ENCODE measurements around the gene CD48.

CD48 gene

GRCh38 chr1:160641323-160642280 is 70.0 kb downstream of the CD48 start:
- no peak for DNase-seq (ENCODE audit: low read depth)
- H3K4me3 ChIP-seq (ENCODE audit: control insufficient read depth, low read depth, low read length) = no peak overlapping the region
- TF ChIP-seq CTCF (conservative IDR thresholded peaks at IDR 0.05; ENCODE audit: control insufficient read depth, insufficient read depth, low read depth, low read length) = no peak

GRCh38 chr1:160640359-160641123 is 71.1 kb downstream of the CD48 start:
- TF ChIP-seq CTCF (conservative IDR thresholded peaks at IDR 0.05; ENCODE audit: control insufficient read depth, insufficient read depth, low read depth, low read length) = no peak
- no peak for DNase-seq (ENCODE audit: low read depth)
- no peak overlapping the region for H3K4me3 ChIP-seq (ENCODE audit: control insufficient read depth, low read depth, low read length)

GRCh38 chr1:160639652-160640051 is 72.0 kb downstream of the CD48 start:
- H3K4me3 ChIP-seq (ENCODE audit: control insufficient read depth, low read depth, low read length) = no peak overlapping the region
- DNase-seq (ENCODE audit: low read depth) = no peak
- no peak for TF ChIP-seq CTCF (conservative IDR thresholded peaks at IDR 0.05; ENCODE audit: control insufficient read depth, insufficient read depth, low read depth, low read length)

GRCh38 chr1:160638926-160639325 is 72.7 kb downstream of the CD48 start:
- no peak overlapping the region for H3K4me3 ChIP-seq (ENCODE audit: control insufficient read depth, low read depth, low read length)

GRCh38 chr1:160638540-160638857 is 73.1 kb downstream of the CD48 start:
- no peak overlapping the region for H3K4me3 ChIP-seq (ENCODE audit: control insufficient read depth, low read depth, low read length)
- no peak for TF ChIP-seq CTCF (conservative IDR thresholded peaks at IDR 0.05; ENCODE audit: control insufficient read depth, insufficient read depth, low read depth, low read length)
- DNase-seq (ENCODE audit: low read depth) = no peak

More at GRCh38 chr1:160638926-160639325, 72.7 kb downstream of the CD48 start:
- no peak for TF ChIP-seq CTCF (conservative IDR thresholded peaks at IDR 0.05; ENCODE audit: control insufficient read depth, insufficient read depth, low read depth, low read length)
- DNase-seq (ENCODE audit: low read depth) = no peak

GRCh38 chr1:160637821-160638539 is 73.6 kb downstream of the CD48 start:
- no peak overlapping the region for H3K4me3 ChIP-seq (ENCODE audit: control insufficient read depth, low read depth, low read length)
- no peak for DNase-seq (ENCODE audit: low read depth)
- no peak for TF ChIP-seq CTCF (conservative IDR thresholded peaks at IDR 0.05; ENCODE audit: control insufficient read depth, insufficient read depth, low read depth, low read length)
